Measurements from ENCODE around the gene NKG7. TPM values are rescaled to one million over a fixed set of nuclear protein-coding genes. Genes with fewer than 3 reads are reported as not detected.

The NKG7 gene
- total and polyA plus RNA-seq, 2 of the 13 experiments (the other 11 are each of a cell fraction or from before 2014, with no cell fraction given) = 0.40 TPM; not detected in 1

DNA sequence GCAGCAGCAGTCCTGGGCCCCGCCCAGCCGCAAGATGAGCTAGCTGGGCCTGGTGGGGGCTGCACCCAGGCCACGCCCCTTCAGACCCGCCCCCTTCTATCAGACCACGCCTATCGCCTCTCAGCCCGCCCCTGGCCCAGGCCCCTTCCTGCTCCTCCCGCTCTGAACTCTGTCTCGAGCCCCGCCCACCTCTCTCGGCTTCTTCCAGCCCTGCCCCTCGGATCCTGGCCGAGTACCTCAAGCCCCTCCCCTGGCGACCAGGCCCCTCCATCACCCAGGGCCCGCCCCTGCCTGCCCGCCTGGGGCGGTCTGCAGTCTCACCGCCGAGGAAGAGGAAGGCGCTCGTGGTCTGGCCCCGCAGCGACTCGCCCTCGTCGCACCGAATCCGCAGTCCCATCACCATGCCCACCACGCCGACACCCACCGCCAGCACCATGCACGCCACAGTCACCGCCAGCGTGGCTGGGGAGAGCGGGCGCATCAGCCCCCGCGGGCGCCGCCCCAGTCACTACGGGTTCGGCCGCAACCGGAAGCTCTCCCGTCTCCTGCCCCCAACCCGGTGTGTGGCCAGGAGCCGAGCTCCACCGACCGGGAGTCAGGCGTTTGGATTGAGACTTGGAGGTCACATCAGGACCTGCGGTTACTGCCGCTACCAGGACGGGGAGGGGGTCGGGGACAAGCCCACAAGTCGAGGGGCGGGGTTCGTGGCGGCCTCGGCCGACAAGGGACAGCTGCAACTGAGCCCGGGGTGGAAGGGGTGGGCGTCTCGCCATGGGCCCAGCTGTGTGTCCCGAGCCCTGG, 4.7 kb downstream of the NKG7 start (continued):
- TF ChIP-seq, protein P1, sequence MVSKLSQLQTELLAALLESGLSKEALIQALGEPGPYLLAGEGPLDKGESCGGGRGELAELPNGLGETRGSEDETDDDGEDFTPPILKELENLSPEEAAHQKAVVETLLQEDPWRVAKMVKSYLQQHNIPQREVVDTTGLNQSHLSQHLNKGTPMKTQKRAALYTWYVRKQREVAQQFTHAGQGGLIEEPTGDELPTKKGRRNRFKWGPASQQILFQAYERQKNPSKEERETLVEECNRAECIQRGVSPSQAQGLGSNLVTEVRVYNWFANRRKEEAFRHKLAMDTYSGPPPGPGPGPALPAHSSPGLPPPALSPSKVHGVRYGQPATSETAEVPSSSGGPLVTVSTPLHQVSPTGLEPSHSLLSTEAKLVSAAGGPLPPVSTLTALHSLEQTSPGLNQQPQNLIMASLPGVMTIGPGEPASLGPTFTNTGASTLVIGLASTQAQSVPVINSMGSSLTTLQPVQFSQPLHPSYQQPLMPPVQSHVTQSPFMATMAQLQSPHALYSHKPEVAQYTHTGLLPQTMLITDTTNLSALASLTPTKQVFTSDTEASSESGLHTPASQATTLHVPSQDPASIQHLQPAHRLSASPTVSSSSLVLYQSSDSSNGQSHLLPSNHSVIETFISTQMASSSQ (IDR thresholded peaks at IDR 0.05; ENCODE audit: low read depth) = no peak
- TF ChIP-seq, protein P1 (CRISPR knock-in tag; IDR thresholded peaks at IDR 0.05; ENCODE audit: borderline replicate concordance) = no peak; the same call in 1 of the 2 replicates
- TF ChIP-seq KLF12 (CRISPR knock-in tag; IDR thresholded peaks at IDR 0.05; ENCODE audit: borderline replicate concordance) = peak; percentile 64
- no peak for TF ChIP-seq PLRG1 (conservative IDR thresholded peaks at IDR 0.05)
- TF ChIP-seq RCOR2 (CRISPR knock-in tag; IDR thresholded peaks at IDR 0.05) = no peak
- TF ChIP-seq ZFP82 (CRISPR knock-in tag; IDR thresholded peaks at IDR 0.05; ENCODE audit: borderline replicate concordance) = no peak
- no peak; the same call in 1 of the 2 replicates for TF ChIP-seq ATF7-NPFF (CRISPR knock-in tag; IDR thresholded peaks at IDR 0.05; ENCODE audit: low read depth)
- peak; percentile 56; the same call in 1 of the 2 replicates for TF ChIP-seq HOXA3 (CRISPR knock-in tag; IDR thresholded peaks at IDR 0.05)
- no peak for TF ChIP-seq TEAD3 (CRISPR knock-in tag; optimal IDR thresholded peaks at IDR 0.05; ENCODE audit: borderline replicate concordance)
- TF ChIP-seq ZNF12 (CRISPR knock-in tag; IDR thresholded peaks at IDR 0.05) = no peak
- TF ChIP-seq, protein P2, sequence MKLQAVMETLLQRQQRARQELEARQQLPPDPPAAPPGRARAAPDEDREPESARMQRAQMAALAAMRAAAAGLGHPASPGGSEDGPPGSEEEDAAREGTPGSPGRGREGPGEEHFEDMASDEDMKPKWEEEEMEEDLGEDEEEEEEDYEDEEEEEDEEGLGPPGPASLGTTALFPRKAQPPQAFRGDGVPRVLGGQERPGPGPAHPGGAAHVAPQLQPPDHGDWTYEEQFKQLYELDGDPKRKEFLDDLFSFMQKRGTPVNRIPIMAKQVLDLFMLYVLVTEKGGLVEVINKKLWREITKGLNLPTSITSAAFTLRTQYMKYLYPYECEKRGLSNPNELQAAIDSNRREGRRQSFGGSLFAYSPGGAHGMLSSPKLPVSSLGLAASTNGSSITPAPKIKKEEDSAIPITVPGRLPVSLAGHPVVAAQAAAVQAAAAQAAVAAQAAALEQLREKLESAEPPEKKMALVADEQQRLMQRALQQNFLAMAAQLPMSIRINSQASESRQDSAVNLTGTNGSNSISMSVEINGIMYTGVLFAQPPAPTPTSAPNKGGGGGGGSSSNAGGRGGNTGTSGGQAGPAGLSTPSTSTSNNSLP (IDR thresholded peaks at IDR 0.05; ENCODE audit: low read depth, low read length) = 0 out of 2 replicates have a peak, but pooled peaks have one; percentile 15
- TF ChIP-seq, protein P3, sequence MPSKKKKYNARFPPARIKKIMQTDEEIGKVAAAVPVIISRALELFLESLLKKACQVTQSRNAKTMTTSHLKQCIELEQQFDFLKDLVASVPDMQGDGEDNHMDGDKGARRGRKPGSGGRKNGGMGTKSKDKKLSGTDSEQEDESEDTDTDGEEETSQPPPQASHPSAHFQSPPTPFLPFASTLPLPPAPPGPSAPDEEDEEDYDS (CRISPR knock-in tag; IDR thresholded peaks at IDR 0.05) = peak; percentile 85
- TF ChIP-seq TCF7 (IDR thresholded peaks at IDR 0.05; ENCODE audit: low read depth) = no peak
- TF ChIP-seq, protein P4, sequence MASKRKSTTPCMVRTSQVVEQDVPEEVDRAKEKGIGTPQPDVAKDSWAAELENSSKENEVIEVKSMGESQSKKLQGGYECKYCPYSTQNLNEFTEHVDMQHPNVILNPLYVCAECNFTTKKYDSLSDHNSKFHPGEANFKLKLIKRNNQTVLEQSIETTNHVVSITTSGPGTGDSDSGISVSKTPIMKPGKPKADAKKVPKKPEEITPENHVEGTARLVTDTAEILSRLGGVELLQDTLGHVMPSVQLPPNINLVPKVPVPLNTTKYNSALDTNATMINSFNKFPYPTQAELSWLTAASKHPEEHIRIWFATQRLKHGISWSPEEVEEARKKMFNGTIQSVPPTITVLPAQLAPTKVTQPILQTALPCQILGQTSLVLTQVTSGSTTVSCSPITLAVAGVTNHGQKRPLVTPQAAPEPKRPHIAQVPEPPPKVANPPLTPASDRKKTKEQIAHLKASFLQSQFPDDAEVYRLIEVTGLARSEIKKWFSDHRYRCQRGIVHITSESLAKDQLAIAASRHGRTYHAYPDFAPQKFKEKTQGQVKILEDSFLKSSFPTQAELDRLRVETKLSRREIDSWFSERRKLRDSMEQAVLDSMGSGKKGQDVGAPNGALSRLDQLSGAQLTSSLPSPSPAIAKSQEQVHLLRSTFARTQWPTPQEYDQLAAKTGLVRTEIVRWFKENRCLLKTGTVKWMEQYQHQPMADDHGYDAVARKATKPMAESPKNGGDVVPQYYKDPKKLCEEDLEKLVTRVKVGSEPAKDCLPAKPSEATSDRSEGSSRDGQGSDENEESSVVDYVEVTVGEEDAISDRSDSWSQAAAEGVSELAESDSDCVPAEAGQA (IDR thresholded peaks at IDR 0.05; ENCODE audit: low read depth) = no peak
- TF ChIP-seq, protein P4 (CRISPR knock-in tag; IDR thresholded peaks at IDR 0.05; ENCODE audit: borderline replicate concordance) = no peak; the same call in 1 of the 2 replicates
- no peak for TF ChIP-seq FOXM1 (CRISPR knock-in tag; IDR thresholded peaks at IDR 0.05)
- TF ChIP-seq ASH2L (IDR thresholded peaks at IDR 0.05; ENCODE audit: insufficient read length, low read depth, low read length) = peak; percentile 44
- peak; percentile 79; the same call in 1 of the 2 replicates for TF ChIP-seq TOPORS (CRISPR knock-in tag; IDR thresholded peaks at IDR 0.05)

Data from HepG2 (cell line).